ENCODE results near the gene C1QTNF2. TPM values are rescaled to one million over a fixed set of nuclear protein-coding genes. Genes with fewer than 3 reads are reported as not detected.

Gene C1QTNF2
- 0.26 and 0.38 TPM in 2 replicates for total RNA-seq

GRCh38 chr5:160369990-160370712 lies at the start of gene C1QTNF2:
TSS of gene C1QTNF2 (minus strand) at chr5:160370626. CDS start at chr5:160355011, 15,615 bp downstream.
- peak; percentile 14 to 36 for DNase-seq (ENCODE audit: low read depth in 2 of 2)

- DNase-seq (ENCODE audit: low read depth in 2 of 2), result no peak
These were observed 49.8 kb upstream of the C1QTNF2 start for GRCh38 chr5:160420331-160420610.

GRCh38 chr5:160419458-160420330 lies 49.3 kb upstream of the C1QTNF2 start:
- no peak for DNase-seq (ENCODE audit: low read depth in 2 of 2)

GRCh38 chr5:160418561-160419457 lies 48.4 kb upstream of the C1QTNF2 start, which contains the start of gene SLU7:
TSS of gene SLU7 (minus strand) at chr5:160419081. CDS start at chr5:160415294, 3,787 bp downstream.
- DNase-seq (ENCODE audit: low read depth in 2 of 2), result peak; percentile 93 to 97

GRCh38 chr5:160399402-160400353 lies 29.3 kb upstream of the C1QTNF2 start, which contains the start of gene FAM200C:
TSS of gene FAM200C (minus strand) at chr5:160400054. CDS start at chr5:160395490, 4,564 bp downstream.
- DNase-seq (ENCODE audit: low read depth in 2 of 2), result peak; percentile 83 to 93

GRCh38 chr5:160398806-160399205 lies 28.4 kb upstream of the C1QTNF2 start:
- no peak for DNase-seq (ENCODE audit: low read depth in 2 of 2)

- DNase-seq (ENCODE audit: low read depth in 2 of 2), result no peak
These were observed 27.1 kb upstream of the C1QTNF2 start for GRCh38 chr5:160397492-160397891.

GRCh38 chr5:160395111-160395510 lies 24.7 kb upstream of the C1QTNF2 start:
- DNase-seq (ENCODE audit: low read depth in 2 of 2), result no peak

- peak in 1 of 2 donors; percentile 41 for DNase-seq (ENCODE audit: low read depth in 2 of 2)
These were observed 20.6 kb upstream of the C1QTNF2 start for GRCh38 chr5:160390787-160391696.

- DNase-seq (ENCODE audit: low read depth in 2 of 2), result no peak
These were observed 17.0 kb upstream of the C1QTNF2 start for GRCh38 chr5:160387445-160387844.

- DNase-seq (ENCODE audit: low read depth in 2 of 2), result no peak
These were observed 15.1 kb upstream of the C1QTNF2 start for GRCh38 chr5:160385496-160385895.

GRCh38 chr5:160384681-160385080 lies 14.3 kb upstream of the C1QTNF2 start:
- no peak for DNase-seq (ENCODE audit: low read depth in 2 of 2)

- DNase-seq (ENCODE audit: low read depth in 2 of 2), result no peak
These were observed 11.9 kb upstream of the C1QTNF2 start for GRCh38 chr5:160382346-160382745.

- no peak for DNase-seq (ENCODE audit: low read depth in 2 of 2)
These were observed 9.6 kb upstream of the C1QTNF2 start for GRCh38 chr5:160380041-160380440.

GRCh38 chr5:160379511-160379910 lies 9.1 kb upstream of the C1QTNF2 start:
- DNase-seq (ENCODE audit: low read depth in 2 of 2), result no peak

GRCh38 chr5:160378330-160378729 lies 7.9 kb upstream of the C1QTNF2 start:
- DNase-seq (ENCODE audit: low read depth in 2 of 2), result no peak

GRCh38 chr5:160377651-160378050 lies 7.2 kb upstream of the C1QTNF2 start:
- DNase-seq (ENCODE audit: low read depth in 2 of 2), result no peak

GRCh38 chr5:160376416-160376815 lies 6.0 kb upstream of the C1QTNF2 start:
- no peak for DNase-seq (ENCODE audit: low read depth in 2 of 2)

- no peak for DNase-seq (ENCODE audit: low read depth in 2 of 2)
These were observed 5.3 kb upstream of the C1QTNF2 start for GRCh38 chr5:160375701-160376100.
